NCI-H446 (cell line): ENCODE data around the gene ACSS3.
"Not testable (repeated sequence)": the region's sequence is repeated elsewhere in the genome, so short reads cannot be mapped to it uniquely, and the experiment has no call there.

ENCODE experiments used
- DNase-seq, 2 experiments: peaks; one replicate each; lab custom pipeline; 2025; lab: John Stamatoyannopoulos, UW

The ACSS3 gene

GRCh38 chr12:81077686-81078441 lies at the start of gene ACSS3:
Gene ACSS3 (plus strand): TSS chr12:81078079. CDS start chr12:81078121, 42 bp downstream.
- DNase-seq = no peak

GRCh38 chr12:81034926-81035325 lies 43.0 kb upstream of the ACSS3 start:
- DNase-seq = no peak

- DNase-seq = no peak
These were observed 38.6 kb upstream of the ACSS3 start for GRCh38 chr12:81039231-81039630.

GRCh38 chr12:81043979-81044740 lies 33.7 kb upstream of the ACSS3 start:
- no peak for DNase-seq

- not testable (repeated sequence) for DNase-seq
These were observed 12.9 kb upstream of the ACSS3 start for GRCh38 chr12:81064971-81065370.

GRCh38 chr12:81070846-81071245 lies 7.0 kb upstream of the ACSS3 start:
- DNase-seq = no peak

GRCh38 chr12:81075539-81075938 lies 2.3 kb upstream of the ACSS3 start:
- DNase-seq = no peak

- no peak for DNase-seq
These were observed 572 bp upstream of the ACSS3 start for GRCh38 chr12:81077329-81077685.

- no peak for DNase-seq
These were observed 754 bp downstream of the ACSS3 start for GRCh38 chr12:81078469-81079196.

- no peak for DNase-seq
These were observed 1.6 kb downstream of the ACSS3 start for GRCh38 chr12:81079280-81080076.

GRCh38 chr12:81080431-81080983 lies 2.6 kb downstream of the ACSS3 start:
- DNase-seq = no peak

- no peak for DNase-seq
These were observed 3.8 kb downstream of the ACSS3 start for GRCh38 chr12:81081726-81082125.

- no peak for DNase-seq
These were observed 5.1 kb downstream of the ACSS3 start for GRCh38 chr12:81083018-81083417.

- DNase-seq = no peak
These were observed 6.1 kb downstream of the ACSS3 start for GRCh38 chr12:81083906-81084513.

- no peak for DNase-seq
These were observed 7.0 kb downstream of the ACSS3 start for GRCh38 chr12:81084811-81085350.

GRCh38 chr12:81085832-81086231 lies 8.0 kb downstream of the ACSS3 start:
- DNase-seq = no peak

- no peak for DNase-seq
These were observed 8.5 kb downstream of the ACSS3 start for GRCh38 chr12:81086342-81086741.

- no peak for DNase-seq
These were observed 10.3 kb downstream of the ACSS3 start for GRCh38 chr12:81088221-81088620.

- no peak for DNase-seq
These were observed 11.5 kb downstream of the ACSS3 start for GRCh38 chr12:81089412-81089811.

GRCh38 chr12:81092053-81092452 lies 14.2 kb downstream of the ACSS3 start:
- DNase-seq = no peak
